ENCODE results near the gene ZNF385B.

The ZNF385B gene

GRCh38 chr2:179729966-179730365 lies 131.4 kb downstream of the ZNF385B start:
- H3K27me3 ChIP-seq (ENCODE audit: control insufficient read depth in 1 of 2, insufficient read depth in 1 of 2, low read length in 2 of 2), result no peaks in the 10 kb centered on the region
- no peak overlapping the region for H2BK15ac ChIP-seq (ENCODE audit: low read depth, poor library complexity, severe bottlenecking)
- H3K4ac ChIP-seq (ENCODE audit: low read depth in 1 of 2, low read length in 2 of 2), result no peak overlapping the region
- H3K9ac ChIP-seq (ENCODE audit: low read length), result no peak overlapping the region
- no peak overlapping the region for H2AFZ ChIP-seq (ENCODE audit: low read depth, low read length)
- H4K91ac ChIP-seq (ENCODE audit: low read length), result no peak overlapping the region
- H3K36me3 ChIP-seq (ENCODE audit: control insufficient read depth in 1 of 2, insufficient read depth in 2 of 2, low read depth in 1 of 2, low read length in 2 of 2), result no peaks in the 10 kb centered on the region
- H2BK5ac ChIP-seq (ENCODE audit: low read depth, low read length, poor library complexity, severe bottlenecking), result no peak overlapping the region
- H3K27ac ChIP-seq (ENCODE audit: low read length, poor library complexity, severe bottlenecking), result no peak overlapping the region
- no peak overlapping the region for H3K18ac ChIP-seq (ENCODE audit: low read depth in 1 of 2, low read length in 2 of 2)
- no peak overlapping the region for H3K14ac ChIP-seq (ENCODE audit: low read length in 2 of 2)
- no peak overlapping the region for H2BK120ac ChIP-seq (ENCODE audit: low read depth, low read length)
- 100% methylated on average over 1 of the region's 1 CpG for WGBS
- no peak overlapping the region for H3K4me3 ChIP-seq (ENCODE audit: insufficient read depth in 1 of 2, low read depth in 1 of 2, low read length in 2 of 2)
- no peak overlapping the region for H2BK12ac ChIP-seq (ENCODE audit: low read length in 2 of 2)
- H3K4me1 ChIP-seq (ENCODE audit: control insufficient read depth, insufficient read depth, low read depth, low read length), result peaks cover 4% of the 10 kb centered on the region
- no peak for DNase-seq
- no peak overlapping the region for H2AK5ac ChIP-seq (ENCODE audit: low read length, severe bottlenecking)
- H3K4me2 ChIP-seq (ENCODE audit: low read length, poor library complexity, severe bottlenecking), result no peak overlapping the region
- H3K79me1 ChIP-seq (replicated peaks; ENCODE audit: low read length, poor library complexity, severe bottlenecking), result no peaks in the 10 kb centered on the region
- no peak overlapping the region for H4K8ac ChIP-seq (ENCODE audit: low read length)
- no peak overlapping the region for H3K23ac ChIP-seq (ENCODE audit: low read length in 2 of 2)
- no peaks in the 10 kb centered on the region for H3K9me3 ChIP-seq (ENCODE audit: control insufficient read depth, low read length)

GRCh38 chr2:179726461-179727180 lies 134.8 kb downstream of the ZNF385B start:
- no peak overlapping the region for H2AK5ac ChIP-seq (ENCODE audit: low read length, severe bottlenecking)
- H3K18ac ChIP-seq (ENCODE audit: low read depth in 1 of 2, low read length in 2 of 2), result no peak overlapping the region
- no peaks in the 10 kb centered on the region for H3K36me3 ChIP-seq (ENCODE audit: control insufficient read depth in 1 of 2, insufficient read depth in 2 of 2, low read depth in 1 of 2, low read length in 2 of 2)
- H3K4me1 ChIP-seq (ENCODE audit: control insufficient read depth, insufficient read depth, low read depth, low read length), result peaks cover 3% of the 10 kb centered on the region
- H3K9ac ChIP-seq (ENCODE audit: low read length), result no peak overlapping the region
- H4K91ac ChIP-seq (ENCODE audit: low read length), result no peak overlapping the region
- H3K9me3 ChIP-seq (ENCODE audit: control insufficient read depth, low read length), result no peaks in the 10 kb centered on the region
- no peak overlapping the region for H3K27ac ChIP-seq (ENCODE audit: low read length, poor library complexity, severe bottlenecking)
- no peak overlapping the region for H2BK12ac ChIP-seq (ENCODE audit: low read length in 2 of 2)
- no peak overlapping the region for H3K23ac ChIP-seq (ENCODE audit: low read length in 2 of 2)
- H3K27me3 ChIP-seq (ENCODE audit: control insufficient read depth in 1 of 2, insufficient read depth in 1 of 2, low read length in 2 of 2), result no peaks in the 10 kb centered on the region
- 95% methylated on average over 3 of the region's 5 CpGs for WGBS
- H3K4ac ChIP-seq (ENCODE audit: low read depth in 1 of 2, low read length in 2 of 2), result no peak overlapping the region
- no peak overlapping the region for H2BK5ac ChIP-seq (ENCODE audit: low read depth, low read length, poor library complexity, severe bottlenecking)
- no peak overlapping the region for H2BK15ac ChIP-seq (ENCODE audit: low read depth, poor library complexity, severe bottlenecking)
- no peak for DNase-seq
- no peak overlapping the region for H2AFZ ChIP-seq (ENCODE audit: low read depth, low read length)
- no peaks in the 10 kb centered on the region for H3K79me1 ChIP-seq (replicated peaks; ENCODE audit: low read length, poor library complexity, severe bottlenecking)
- no peak overlapping the region for H4K8ac ChIP-seq (ENCODE audit: low read length)
- no peak overlapping the region for H3K4me3 ChIP-seq (ENCODE audit: insufficient read depth in 1 of 2, low read depth in 1 of 2, low read length in 2 of 2)
- no peak overlapping the region for H2BK120ac ChIP-seq (ENCODE audit: low read depth, low read length)
- H3K14ac ChIP-seq (ENCODE audit: low read length in 2 of 2), result no peak overlapping the region
- no peak overlapping the region for H3K4me2 ChIP-seq (ENCODE audit: low read length, poor library complexity, severe bottlenecking)

- H4K91ac ChIP-seq (ENCODE audit: low read length), result no peak overlapping the region
- no peaks in the 10 kb centered on the region for H3K79me1 ChIP-seq (replicated peaks; ENCODE audit: low read length, poor library complexity, severe bottlenecking)
- H3K4me1 ChIP-seq (ENCODE audit: control insufficient read depth, insufficient read depth, low read depth, low read length), result no peaks in the 10 kb centered on the region
These were observed 137.0 kb downstream of the ZNF385B start for GRCh38 chr2:179724403-179724802.

GRCh38 chr2:179720173-179720772 lies 141.1 kb downstream of the ZNF385B start:
- no peaks in the 10 kb centered on the region for H3K4me1 ChIP-seq (ENCODE audit: control insufficient read depth, insufficient read depth, low read depth, low read length)
- no peak overlapping the region for H2BK120ac ChIP-seq (ENCODE audit: low read depth, low read length)
- H2BK12ac ChIP-seq (ENCODE audit: low read length in 2 of 2), result no peak overlapping the region
- H2AFZ ChIP-seq (ENCODE audit: low read depth, low read length), result no peak overlapping the region
- no peaks in the 10 kb centered on the region for H3K79me1 ChIP-seq (replicated peaks; ENCODE audit: low read length, poor library complexity, severe bottlenecking)
- H3K9ac ChIP-seq (ENCODE audit: low read length), result no peak overlapping the region
- H3K14ac ChIP-seq (ENCODE audit: low read length in 2 of 2), result no peak overlapping the region
- H3K27me3 ChIP-seq (ENCODE audit: control insufficient read depth in 1 of 2, insufficient read depth in 1 of 2, low read length in 2 of 2), result no peaks in the 10 kb centered on the region
- no peak overlapping the region for H2BK15ac ChIP-seq (ENCODE audit: low read depth, poor library complexity, severe bottlenecking)
- H3K9me3 ChIP-seq (ENCODE audit: control insufficient read depth, low read length), result no peaks in the 10 kb centered on the region
- no peak overlapping the region for H3K4me2 ChIP-seq (ENCODE audit: low read length, poor library complexity, severe bottlenecking)
- no peak overlapping the region for H2BK5ac ChIP-seq (ENCODE audit: low read depth, low read length, poor library complexity, severe bottlenecking)
- no peak overlapping the region for H2AK5ac ChIP-seq (ENCODE audit: low read length, severe bottlenecking)
- DNase-seq, result no peak
- no peak overlapping the region for H3K18ac ChIP-seq (ENCODE audit: low read depth in 1 of 2, low read length in 2 of 2)
- no peak overlapping the region for H3K23ac ChIP-seq (ENCODE audit: low read length in 2 of 2)
- no peak overlapping the region for H4K91ac ChIP-seq (ENCODE audit: low read length)
- H3K4ac ChIP-seq (ENCODE audit: low read depth in 1 of 2, low read length in 2 of 2), result no peak overlapping the region
- H4K8ac ChIP-seq (ENCODE audit: low read length), result no peak overlapping the region
- H3K27ac ChIP-seq (ENCODE audit: low read length, poor library complexity, severe bottlenecking), result no peak overlapping the region
- no peaks in the 10 kb centered on the region for H3K36me3 ChIP-seq (ENCODE audit: control insufficient read depth in 1 of 2, insufficient read depth in 2 of 2, low read depth in 1 of 2, low read length in 2 of 2)
- no peak overlapping the region for H3K4me3 ChIP-seq (ENCODE audit: insufficient read depth in 1 of 2, low read depth in 1 of 2, low read length in 2 of 2)

More at GRCh38 chr2:179724403-179724802, 137.0 kb downstream of the ZNF385B start:
- no peak overlapping the region for H2BK120ac ChIP-seq (ENCODE audit: low read depth, low read length)
- H3K9ac ChIP-seq (ENCODE audit: low read length), result no peak overlapping the region
- no peak overlapping the region for H3K4ac ChIP-seq (ENCODE audit: low read depth in 1 of 2, low read length in 2 of 2)
- no peak overlapping the region for H3K27ac ChIP-seq (ENCODE audit: low read length, poor library complexity, severe bottlenecking)
- H3K27me3 ChIP-seq (ENCODE audit: control insufficient read depth in 1 of 2, insufficient read depth in 1 of 2, low read length in 2 of 2), result no peaks in the 10 kb centered on the region
- no peak overlapping the region for H4K8ac ChIP-seq (ENCODE audit: low read length)
- H3K4me2 ChIP-seq (ENCODE audit: low read length, poor library complexity, severe bottlenecking), result no peak overlapping the region
- no peak overlapping the region for H2AK5ac ChIP-seq (ENCODE audit: low read length, severe bottlenecking)
- DNase-seq, result no peak
- H3K18ac ChIP-seq (ENCODE audit: low read depth in 1 of 2, low read length in 2 of 2), result no peak overlapping the region
- no peak overlapping the region for H2AFZ ChIP-seq (ENCODE audit: low read depth, low read length)
- H2BK15ac ChIP-seq (ENCODE audit: low read depth, poor library complexity, severe bottlenecking), result no peak overlapping the region
- no peak overlapping the region for H3K23ac ChIP-seq (ENCODE audit: low read length in 2 of 2)
- H3K14ac ChIP-seq (ENCODE audit: low read length in 2 of 2), result no peak overlapping the region
- no peak overlapping the region for H2BK5ac ChIP-seq (ENCODE audit: low read depth, low read length, poor library complexity, severe bottlenecking)
- no peak overlapping the region for H3K4me3 ChIP-seq (ENCODE audit: insufficient read depth in 1 of 2, low read depth in 1 of 2, low read length in 2 of 2)
- no peaks in the 10 kb centered on the region for H3K9me3 ChIP-seq (ENCODE audit: control insufficient read depth, low read length)
- H2BK12ac ChIP-seq (ENCODE audit: low read length in 2 of 2), result no peak overlapping the region
- H3K36me3 ChIP-seq (ENCODE audit: control insufficient read depth in 1 of 2, insufficient read depth in 2 of 2, low read depth in 1 of 2, low read length in 2 of 2), result no peaks in the 10 kb centered on the region
